IMR-90 (cell line): ENCODE results near the gene PET100. TPM values are rescaled to one million over a fixed set of nuclear protein-coding genes. Genes with fewer than 3 reads are reported as not detected.

Experiments
- ATAC-seq: fragments of 200-7000 bp; cut with Tn5 transposase; 2 replicates; pipeline ENCODE4 v1.9.1; 2020; ENCODE audit warnings: low read depth, mild to moderate bottlenecking, moderate library complexity
- BruUV-seq: library from RNA; stranded (reverse); fragments of 400-500 nt; replicated peaks from 2 replicates; lab custom pipeline; 2021; lab: Mats Ljungman, UMichigan
- CTCF ChIA-PET: fragments of 300-600 bp; formaldehyde crosslinking; extraction: SDS; loops from one replicate; lab custom pipeline; 2021; ENCODE audit warnings: antibody characterized with exemption; lab: Yijun Ruan, JAX
- POLR2A ChIA-PET: fragments of 300-600 bp; sonication (Branson Sonifier 250); formaldehyde crosslinking; loops from one replicate; lab custom pipeline; 2022; ENCODE audit warnings: antibody characterized with exemption; ENCODE audit not compliant: unreplicated experiment; lab: Charles Lee
- DNase-seq: peaks from one replicate; pipeline ENCODE4 v3.0.0; 2013
- H2AFZ ChIP-seq: replicated peaks from 2 replicates; pipeline ENCODE3; 2013; ENCODE audit warnings: low read length, mild to moderate bottlenecking; ENCODE audit not compliant: poor library complexity
- H2AK5ac ChIP-seq: 2 replicates; pipeline ENCODE4 v1.6.1; 2013; ENCODE audit warnings: low read depth, low read length, inconsistent platforms
- H2AK9ac ChIP-seq: replicated peaks from 2 replicates; pipeline ENCODE3; 2013; ENCODE audit warnings: mild to moderate bottlenecking, low read depth, low read length, moderate library complexity; ENCODE audit not compliant: poor library complexity
- H2BK120ac ChIP-seq: 2 replicates; pipeline ENCODE4 v1.6.1; 2013; ENCODE audit warnings: low read depth, low read length, inconsistent platforms
- H2BK15ac ChIP-seq: 3 replicates; pipeline ENCODE4 v1.6.1; 2013; ENCODE audit warnings: low read depth, low read length, inconsistent platforms
- H2BK20ac ChIP-seq: 2 replicates; pipeline ENCODE4 v1.6.1; 2013; ENCODE audit warnings: low read depth, mild to moderate bottlenecking, inconsistent platforms, low read length, moderate library complexity
- H2BK5ac ChIP-seq: 2 replicates; pipeline ENCODE4 v1.6.1; 2013; ENCODE audit warnings: mild to moderate bottlenecking, low read depth, low read length, inconsistent platforms; ENCODE audit not compliant: poor library complexity, severe bottlenecking
- H3K14ac ChIP-seq: replicated peaks from 2 replicates; pipeline ENCODE4 v1.6.1; 2013; ENCODE audit warnings: low read depth, low read length, inconsistent platforms
- H3K18ac ChIP-seq: 2 replicates; pipeline ENCODE4 v1.6.1; 2013; ENCODE audit warnings: low read depth, low read length, control low read depth
- H3K23ac ChIP-seq: 2 replicates; pipeline ENCODE4 v1.6.1; 2013; ENCODE audit warnings: low read depth, low read length, inconsistent platforms
- H3K27ac ChIP-seq: 2 replicates; pipeline ENCODE4 v1.5.1; 2013; ENCODE audit warnings: mild to moderate bottlenecking, control low read depth, low read length; ENCODE audit not compliant: insufficient read depth
- H3K27me3 ChIP-seq: 2 replicates; pipeline ENCODE4 v1.6.1; 2013; ENCODE audit warnings: low read length; ENCODE audit not compliant: control insufficient read depth, insufficient read depth
- H3K36me3 ChIP-seq: 2 replicates; pipeline ENCODE4 v1.6.1; 2013; ENCODE audit warnings: low read length, mixed read lengths; ENCODE audit not compliant: control insufficient read depth, insufficient read depth
- H3K4ac ChIP-seq: 2 replicates; pipeline ENCODE4 v1.6.1; 2013; ENCODE audit warnings: low read depth, low read length, inconsistent platforms
- H3K4me1 ChIP-seq: 2 replicates; pipeline ENCODE4 v1.6.1; 2013; ENCODE audit warnings: low read length, mixed read lengths; ENCODE audit not compliant: control insufficient read depth, insufficient read depth
- H3K4me2 ChIP-seq: 2 replicates; pipeline ENCODE4 v1.6.1; 2013; ENCODE audit warnings: low read depth, mild to moderate bottlenecking, control low read depth, low read length, moderate library complexity
- H3K4me3 ChIP-seq: 2 replicates; pipeline ENCODE4 v1.5.1; 2013; ENCODE audit warnings: low read depth, mild to moderate bottlenecking, control low read depth, low read length, moderate library complexity; ENCODE audit not compliant: insufficient read depth
- H3K56ac ChIP-seq: 2 replicates; pipeline ENCODE4 v1.6.1; 2013; ENCODE audit warnings: low read length, inconsistent platforms; ENCODE audit not compliant: insufficient read depth; ENCODE audit errors: extremely low read depth
- H3K79me1 ChIP-seq, 2 experiments: 2 replicates each; pipeline ENCODE4 v1.6.1; 2013; ENCODE audit warnings: low read length in 2 of 2, inconsistent platforms in 1 of 2, low read depth in 1 of 2
- H3K9ac ChIP-seq: 2 replicates; pipeline ENCODE4 v1.6.1; 2013; ENCODE audit warnings: low read depth, low read length, control low read depth
- H3K9me1 ChIP-seq: 2 replicates; pipeline ENCODE4 v1.6.1; 2013; ENCODE audit warnings: low read length, inconsistent platforms; ENCODE audit not compliant: insufficient read depth
- H3K9me3 ChIP-seq: 2 replicates; pipeline ENCODE4 v1.6.1; 2013; ENCODE audit warnings: low read length; ENCODE audit not compliant: control insufficient read depth, insufficient read depth
- H4K20me1 ChIP-seq: 2 replicates; pipeline ENCODE4 v1.6.1; 2013; ENCODE audit warnings: low read length, inconsistent platforms; ENCODE audit not compliant: insufficient read depth
- H4K5ac ChIP-seq: 2 replicates; pipeline ENCODE4 v1.6.1; 2013; ENCODE audit warnings: mild to moderate bottlenecking, low read depth, low read length, control low read depth
- H4K8ac ChIP-seq, 2 experiments: 2 replicates each; pipeline ENCODE4 v1.6.1; 2013; ENCODE audit warnings: low read depth in 2 of 2, low read length in 2 of 2, control low read depth in 1 of 2, inconsistent platforms in 1 of 2
- H4K91ac ChIP-seq: 2 replicates; pipeline ENCODE4 v1.6.1; 2013; ENCODE audit warnings: low read depth, low read length, inconsistent platforms; ENCODE audit not compliant: insufficient read depth
- CTCF ChIP-seq: conservative IDR thresholded peaks from 2 replicates; pipeline ENCODE4 v1.5.1; 2012; ENCODE audit warnings: mild to moderate bottlenecking, low read depth, low read length, improper control_type of control experiment
- ELK1 ChIP-seq: fragments of 150-350 bp; IDR thresholded peaks from 2 replicates; pipeline ENCODE4 v1.6.1; 2016; ENCODE audit warnings: low read depth, mild to moderate bottlenecking, low read length, moderate library complexity, borderline replicate concordance
- MXI1 ChIP-seq: IDR thresholded peaks from 2 replicates; pipeline ENCODE4 v1.6.1; 2012; ENCODE audit warnings: low read depth, mild to moderate bottlenecking, low read length, moderate library complexity, borderline replicate concordance
- NFE2L2 ChIP-seq: fragments of 150-350 bp; IDR thresholded peaks from 2 replicates; pipeline ENCODE4 v1.6.1; 2016; ENCODE audit warnings: low read depth, mild to moderate bottlenecking, low read length
- RCOR1 ChIP-seq: IDR thresholded peaks from 2 replicates; pipeline ENCODE4 v1.6.1; 2012; ENCODE audit warnings: mild to moderate bottlenecking, low read length, improper control_type of control experiment; ENCODE audit not compliant: insufficient replicate concordance
- WGBS, 2 experiments: methylation state at CpG; one replicate each; pipeline versions ENCODE4 v1.1.5 to v1.1.7; 2013; ENCODE audit warnings: missing lambda C conversion rate in 2 of 2; ENCODE audit not compliant: insufficient read length in 1 of 2; ENCODE audit errors: extremely low coverage in 2 of 2; 5-methylcytosine and 5-hydroxymethylcytosine counted together
- dilution Hi-C: fragments of 300-500 bp; cut with HindIII; formaldehyde crosslinking; loops from one replicate; pipeline ENCODE4 v1.14.3; 2018; ENCODE audit warnings: low sequenced_read_pairs; ENCODE audit not compliant: unreplicated experiment
- in situ Hi-C: fragments of 300-500 bp; cut with MboI; formaldehyde crosslinking; loops from 3 replicates; pipeline ENCODE4 v1.14.3; 2019; ENCODE audit warnings: low sequenced_read_pairs, inconsistent platforms, mixed read lengths
- intact Hi-C: fragments of 100-400 bp; cut with micrococcal nuclease; formaldehyde crosslinking; loops from 2 replicates; pipeline ENCODE4 v1.10.0; 2022
- polyA plus RNA-seq, 3 experiments: library from polyadenylated mRNA; depleted of rRNA; stranded (reverse); fragments of >200 nt; gene quantifications; 2 replicates each; pipeline ENCODE4 v1.2.3, GENCODE V29; 2012; ENCODE audit warnings: low replicate concordance in 1 of 3
- total RNA-seq: library from RNA; depleted of rRNA; stranded (reverse); fragments of >200 nt; gene quantifications from 2 replicates; pipeline ENCODE4 v1.2.3, GENCODE V29; 2012

The PET100 gene
- total and polyA plus RNA-seq, 2 of the 4 experiments (the other 2 are of a cell fraction), result 1.4 to 31.4 TPM

GRCh38 chr19:7674010-7675005 is 44.7 kb downstream of the PET100 start (continued):
- TF ChIP-seq CTCF (no peak), RCOR1 (no peak)

GRCh38 chr19:7676376-7676775 is 46.8 kb downstream of the PET100 start:
- H3K27me3 ChIP-seq, result peaks cover 21% of the 10 kb centered on the region
- peaks cover 3% of the 10 kb centered on the region for H3K9me1 ChIP-seq
- H2BK120ac ChIP-seq, result no peak overlapping the region
- H2AFZ ChIP-seq, result no peak overlapping the region
- H2BK20ac ChIP-seq, result no peak overlapping the region
- no peak overlapping the region for H3K4me3 ChIP-seq
- POLR2A ChIA-PET, result no interaction called here
- CTCF ChIA-PET, result no interaction called here
- H3K27ac ChIP-seq, result no peak overlapping the region
- no CpG with 5 or more reads among the region's 7 CpGs for WGBS, 2 experiments
- no peak overlapping the region for H3K4me2 ChIP-seq
- H2AK9ac ChIP-seq, result peak overlapping the region; percentile 37
- no peak overlapping the region for H3K23ac ChIP-seq
- H3K36me3 ChIP-seq, result no peaks in the 10 kb centered on the region
- no peak overlapping the region for H2BK5ac ChIP-seq
- H4K91ac ChIP-seq, result no peak overlapping the region
- DNase-seq (no peak), ATAC-seq (no peak)
- H3K4me1 ChIP-seq, result peaks cover 2% of the 10 kb centered on the region; the same call in 1 of the 2 replicates
- peaks cover 0 to 6% of the 10 kb centered on the region in 2 experiments; a peak in 3 of 4 replicates for H3K79me1 ChIP-seq
- no TSS peak for BruUV-seq
- no peak overlapping the region for H3K9ac ChIP-seq
- dilution Hi-C loops, result no loop called here
- peaks cover 4% of the 10 kb centered on the region; the same call in 1 of the 2 replicates for H3K9me3 ChIP-seq
- H4K20me1 ChIP-seq, result no peaks in the 10 kb centered on the region
- no peak overlapping the region for H2AK5ac ChIP-seq
- no peak overlapping the region for H4K5ac ChIP-seq
- no peak overlapping the region for H2BK15ac ChIP-seq
- no peak overlapping the region for H4K8ac ChIP-seq
- no peak for TF ChIP-seq NFE2L2
- TF ChIP-seq MXI1, result no peak
- TF ChIP-seq ELK1, result no peak
- no peak overlapping the region for H3K56ac ChIP-seq
- in situ Hi-C loops, result no loop called here
- H3K4ac ChIP-seq, result no peak overlapping the region
- no peak overlapping the region for H3K14ac ChIP-seq
- intact Hi-C loops, result no loop called here
- H3K18ac ChIP-seq, result no peak overlapping the region
